Measurements from ENCODE around the gene VPS45. TPM values are rescaled to one million over a fixed set of nuclear protein-coding genes. Genes with fewer than 3 reads are reported as not detected.

VPS45 gene
- total and polyA plus RNA-seq, 2 of the 8 experiments (the other 6 are each of a cell fraction or from before 2014, with no cell fraction given) = 19.1 to 27.6 TPM

- TF ChIP-seq, protein P1, sequence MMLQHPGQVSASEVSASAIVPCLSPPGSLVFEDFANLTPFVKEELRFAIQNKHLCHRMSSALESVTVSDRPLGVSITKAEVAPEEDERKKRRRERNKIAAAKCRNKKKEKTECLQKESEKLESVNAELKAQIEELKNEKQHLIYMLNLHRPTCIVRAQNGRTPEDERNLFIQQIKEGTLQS (IDR thresholded peaks at IDR 0.05; ENCODE audit: insufficient read depth, low read depth, low read length) = no peak
- no peak for TF ChIP-seq MAFK (IDR thresholded peaks at IDR 0.05; ENCODE audit: low read depth, low read length)
- TF ChIP-seq CBX5 (IDR thresholded peaks at IDR 0.05; ENCODE audit: low read depth, low read length) = no peak
- TF ChIP-seq TAF1 (IDR thresholded peaks at IDR 0.05; ENCODE audit: low read depth, low read length) = no peak
Observed at GRCh38 chr1:150183061-150183460, 115.5 kb downstream of the VPS45 start (continued).

All from H1 (cell line).